ENCODE results near the gene GAPDHS.

GAPDHS gene

DNA sequence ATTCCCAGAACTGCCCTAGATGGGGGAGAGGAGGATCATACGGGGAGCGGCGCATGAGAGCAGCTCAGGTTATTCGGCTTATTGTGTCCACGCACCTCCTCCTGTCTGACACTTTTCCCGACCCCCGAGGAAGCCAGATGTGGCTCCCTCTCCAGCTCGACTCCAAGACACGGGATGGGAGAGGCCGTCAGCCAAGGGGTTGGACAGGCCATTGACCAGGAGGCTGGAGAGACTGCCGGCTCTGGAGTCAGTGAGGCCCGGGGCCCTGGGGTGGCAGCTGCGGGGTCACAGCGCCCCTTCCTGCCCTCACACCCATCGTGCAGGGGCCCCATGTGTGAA is 22.7 kb upstream of the GAPDHS start:
- no peak for DNase-seq (ENCODE audit: low read depth, low spot score)

DNA sequence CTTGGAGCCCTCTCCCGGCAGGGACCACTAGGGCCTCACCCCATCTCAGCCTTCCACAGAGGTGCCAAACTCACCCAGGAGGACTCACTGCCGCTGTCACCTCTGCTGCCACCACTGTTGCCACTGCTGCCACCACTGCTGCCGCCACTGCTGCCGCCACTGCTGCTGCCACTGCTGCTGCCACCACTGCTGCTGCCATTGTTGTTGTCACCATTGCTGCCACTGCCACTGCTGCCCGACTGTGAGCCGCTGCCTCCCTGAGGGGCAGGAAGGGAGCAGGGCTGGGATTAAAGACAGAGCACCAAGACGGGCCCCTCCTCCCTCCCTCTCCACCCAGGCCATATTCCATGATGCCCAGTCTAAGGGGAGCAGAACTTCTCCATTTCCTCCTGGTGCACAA is 21.9 kb upstream of the GAPDHS start:
- no peak for DNase-seq (ENCODE audit: low read depth, low spot score)

DNA sequence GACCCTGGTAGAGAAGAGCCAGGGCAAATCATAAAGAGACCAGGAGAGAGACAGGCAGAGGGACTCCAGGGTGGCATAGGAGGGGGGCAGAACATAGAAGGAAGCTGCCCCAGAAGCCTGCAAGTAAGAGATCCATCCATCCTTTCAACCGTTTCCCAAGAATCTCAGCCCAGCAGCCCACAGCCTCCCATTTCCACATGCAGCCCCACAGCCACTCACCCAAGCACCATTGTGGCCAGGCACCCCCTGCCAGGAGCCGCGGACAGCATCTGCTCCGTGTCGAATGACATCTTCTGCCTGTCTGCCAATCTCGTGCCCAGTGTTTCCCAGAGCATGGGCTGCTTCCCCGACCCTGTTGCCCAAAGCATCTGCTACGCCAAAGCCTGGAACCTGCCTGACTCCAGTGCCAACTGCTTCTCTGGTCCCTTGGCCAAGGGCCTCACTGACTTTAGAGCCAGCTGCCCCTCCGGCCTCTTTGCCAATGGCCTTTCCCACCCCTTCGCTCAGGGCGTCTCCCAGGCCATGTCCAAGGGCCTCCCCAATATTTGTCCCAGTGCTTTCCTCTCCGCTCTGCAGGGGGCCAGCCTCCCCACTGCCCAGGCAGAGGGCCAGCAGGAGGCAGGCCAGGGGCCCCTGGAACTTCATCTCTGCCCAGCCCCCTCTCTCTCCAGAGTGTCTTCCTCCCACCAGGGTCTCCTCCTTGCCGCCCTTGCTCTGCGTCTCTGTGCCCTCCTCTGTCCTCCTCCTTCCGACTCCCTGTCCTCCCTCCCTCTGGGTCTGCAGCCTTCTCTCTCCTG is 20.2 kb upstream of the GAPDHS start:
- DNase-seq (ENCODE audit: low read depth, low spot score), result no peak

DNA sequence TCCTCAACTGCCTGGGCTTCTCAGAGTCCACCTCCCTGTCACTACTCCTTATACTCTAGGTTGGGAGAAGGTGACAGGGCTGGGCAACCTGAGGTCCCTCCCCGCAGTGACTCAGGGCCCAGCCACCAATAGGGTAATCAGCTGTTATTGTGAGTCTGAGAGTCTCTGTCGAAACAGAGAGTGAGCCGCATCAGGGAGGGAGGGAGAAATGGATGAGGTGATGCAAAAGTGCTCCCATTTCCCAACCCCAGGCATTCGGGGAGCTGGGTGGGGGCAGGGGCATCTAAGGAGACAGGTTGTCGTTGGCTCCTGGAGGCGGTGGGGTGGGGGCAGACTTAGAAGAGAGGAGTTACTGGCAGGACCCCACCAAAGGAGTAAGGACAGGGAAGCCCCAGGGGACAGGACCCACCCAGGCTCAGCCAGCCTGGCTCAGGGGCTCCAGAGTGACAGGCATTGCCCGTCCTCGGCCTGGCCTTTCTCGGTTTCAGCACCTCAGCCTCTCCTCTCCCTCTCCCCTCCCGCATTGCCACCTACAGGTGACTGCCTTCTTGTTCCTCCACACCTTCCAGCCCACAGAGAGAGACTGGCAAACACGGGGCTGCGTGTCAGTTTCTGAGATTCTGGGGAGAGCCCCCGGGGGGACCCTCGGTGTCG is 19.5 kb upstream of the GAPDHS start, which contains the start of gene DMKN:
TSS of gene DMKN (minus strand) at position 22 of the 654 bp plus-strand sequence. CDS start 174 bp downstream, outside the sequence.
- no peak for DNase-seq (ENCODE audit: low read depth, low spot score)

DNA sequence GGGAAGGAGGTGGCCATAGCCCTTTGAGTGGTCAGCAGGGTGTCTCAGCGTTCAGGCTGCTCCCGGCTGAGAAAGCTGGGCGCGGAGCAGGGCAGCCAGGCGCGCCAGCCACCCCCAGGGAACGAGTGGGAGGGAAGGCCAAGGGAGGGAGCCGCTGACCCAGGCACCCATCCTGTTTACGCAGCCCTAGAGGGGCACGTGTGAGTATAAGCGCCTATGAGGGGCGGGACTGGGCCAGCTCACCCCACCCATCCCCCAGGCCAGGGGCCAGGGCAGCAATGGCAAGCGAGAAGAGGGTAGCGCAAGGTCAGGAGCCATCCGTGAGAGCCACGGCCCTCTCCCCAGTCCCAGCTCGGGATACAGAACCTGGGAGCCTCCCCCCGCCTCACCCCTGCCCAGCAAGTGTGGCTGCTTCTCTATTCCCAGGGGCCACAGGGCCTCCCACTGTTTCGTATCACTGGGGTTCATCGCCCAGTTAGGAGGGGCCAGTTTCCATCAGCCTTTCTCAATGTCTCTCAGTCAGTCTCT is 18.9 kb upstream of the GAPDHS start:
- DNase-seq (ENCODE audit: low read depth, low spot score), result no peak

DNA sequence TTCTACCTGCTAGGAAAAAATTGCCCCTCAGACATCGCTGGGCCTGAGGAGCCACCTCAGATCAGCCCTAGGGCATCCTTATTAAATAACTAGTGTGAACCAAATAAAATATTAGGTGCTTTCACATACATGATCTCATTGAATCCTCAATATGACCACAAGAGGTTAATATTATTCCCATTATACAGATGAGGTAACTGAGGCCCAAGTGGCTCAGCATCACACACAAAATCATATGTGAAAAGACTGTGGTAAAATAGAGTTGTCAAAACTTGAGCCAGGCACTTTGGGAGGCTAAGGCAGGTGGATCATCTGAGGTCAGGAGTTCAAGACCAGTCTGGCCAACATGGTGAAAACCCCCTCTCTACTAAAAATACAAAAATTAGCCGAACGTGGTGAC is 16.9 kb upstream of the GAPDHS start:
- no peak for DNase-seq (ENCODE audit: low read depth, low spot score)

DNA sequence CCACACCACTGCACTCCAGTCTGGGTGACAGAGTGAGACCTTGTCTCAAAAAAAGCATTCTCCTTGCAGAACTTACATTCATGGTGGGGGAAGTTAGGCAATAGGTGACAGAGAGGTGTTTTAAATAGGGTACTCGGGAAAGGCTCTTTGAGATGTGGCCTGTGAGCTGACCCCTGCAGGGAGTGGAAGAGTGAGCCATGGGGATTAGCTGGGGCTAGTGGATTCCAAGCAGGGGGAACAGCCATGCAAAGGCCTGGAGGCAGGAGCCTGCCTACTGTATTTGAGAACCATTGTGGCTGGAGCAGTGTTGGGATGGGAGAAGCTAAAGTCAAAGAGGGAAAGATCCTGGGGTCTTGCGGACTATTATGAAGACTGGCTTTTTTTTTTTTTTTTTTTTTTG is 15.9 kb upstream of the GAPDHS start:
- no peak for DNase-seq (ENCODE audit: low read depth, low spot score)

DNA sequence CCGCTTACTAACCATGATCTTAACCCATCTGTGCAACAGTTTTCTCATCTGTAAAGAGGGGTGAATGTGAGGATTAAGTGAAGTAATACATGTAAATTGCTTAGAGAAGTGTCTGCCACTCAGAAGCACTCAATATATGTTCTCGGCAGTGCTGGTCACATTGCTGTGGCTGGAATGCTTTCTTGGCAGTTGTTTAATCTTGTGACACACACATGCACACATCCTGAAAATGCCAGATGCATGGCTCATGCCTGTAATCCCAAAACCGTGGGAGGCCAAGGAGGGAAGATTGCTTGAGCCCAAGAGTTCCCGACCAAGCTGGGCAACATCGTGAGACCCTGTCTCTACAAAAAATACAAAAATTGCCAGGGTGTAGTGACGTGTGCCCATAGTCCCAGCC is 14.9 kb upstream of the GAPDHS start:
- DNase-seq (ENCODE audit: low read depth, low spot score), result no peak

DNA sequence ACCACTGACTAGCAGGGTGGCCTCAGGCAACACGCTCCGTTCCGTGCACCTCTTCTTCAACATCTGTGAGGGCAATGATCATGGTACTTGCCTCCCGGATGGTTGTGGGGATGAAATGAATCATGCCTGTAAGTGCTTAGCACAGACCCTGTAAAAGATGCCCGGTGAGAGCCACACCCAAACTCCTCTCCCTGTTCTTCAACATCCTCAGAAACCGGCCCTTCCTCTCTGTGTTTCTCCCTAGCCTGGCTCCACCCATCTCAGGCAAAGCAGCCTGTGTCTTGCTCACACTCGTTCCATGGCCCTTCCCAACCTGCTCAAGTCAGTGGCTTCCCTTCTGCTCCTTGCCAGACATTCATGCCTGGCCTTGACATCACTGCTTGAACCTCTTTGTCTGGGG is 14.0 kb upstream of the GAPDHS start:
- no peak for DNase-seq (ENCODE audit: low read depth, low spot score)

DNA sequence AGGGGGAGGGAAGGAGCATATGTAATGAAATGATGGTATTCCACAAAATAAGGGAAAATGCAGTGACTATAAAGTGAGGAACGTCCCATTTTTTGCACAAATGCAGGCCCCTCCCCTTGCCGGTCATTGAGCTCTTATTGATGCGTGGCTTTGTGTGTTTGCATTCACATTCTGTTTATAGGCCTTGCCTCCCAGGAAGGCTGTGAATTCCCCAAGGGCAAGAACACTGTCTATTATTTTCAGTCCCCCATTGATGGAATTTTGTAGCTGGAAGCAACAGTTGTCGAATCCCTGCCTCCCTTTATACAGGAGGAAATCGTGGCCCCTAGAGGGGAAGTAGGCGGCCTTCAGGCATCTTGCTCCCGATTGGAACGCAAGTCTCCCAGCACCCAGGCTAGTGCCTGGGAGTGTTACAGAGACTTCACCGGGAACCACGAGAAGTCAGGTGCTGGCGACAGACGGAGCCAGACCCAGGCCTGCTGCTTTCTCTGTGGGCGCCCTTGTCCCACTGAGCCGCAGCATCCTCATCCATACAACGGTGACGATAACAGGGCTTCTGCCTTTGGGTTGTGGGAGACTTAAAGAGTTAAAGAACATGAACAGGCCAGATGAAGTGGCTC is 12.0 kb upstream of the GAPDHS start:
- no peak for DNase-seq (ENCODE audit: low read depth, low spot score)

DNA sequence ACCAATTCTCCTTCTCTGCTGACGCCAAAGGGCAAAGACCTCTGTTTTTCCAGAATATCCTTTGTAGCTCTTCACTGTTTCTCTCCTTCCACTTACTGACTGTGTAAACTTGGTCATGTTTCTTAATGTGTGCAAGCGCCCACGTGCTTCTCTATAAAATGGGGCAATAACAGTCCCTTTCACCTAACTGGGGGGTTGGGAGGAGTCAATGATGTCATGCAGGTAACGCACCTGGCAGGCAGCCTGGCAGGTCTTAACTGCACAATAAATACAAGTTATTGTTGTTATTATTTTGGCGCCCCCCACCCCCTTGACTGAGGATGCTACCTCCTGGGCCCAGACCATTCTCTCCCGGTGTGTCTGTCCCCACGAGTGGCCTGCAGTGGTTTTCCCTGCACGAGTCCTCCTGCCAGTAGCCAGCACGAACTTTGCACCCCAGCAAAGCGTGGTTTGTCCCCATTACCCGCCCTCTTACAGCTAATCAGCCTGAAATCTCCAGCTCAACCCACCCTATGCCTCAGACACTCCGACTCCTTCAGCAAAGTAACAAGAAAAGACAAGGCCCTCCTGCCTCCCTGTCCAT is 10.4 kb upstream of the GAPDHS start:
- DNase-seq (ENCODE audit: low read depth, low spot score), result no peak

DNA sequence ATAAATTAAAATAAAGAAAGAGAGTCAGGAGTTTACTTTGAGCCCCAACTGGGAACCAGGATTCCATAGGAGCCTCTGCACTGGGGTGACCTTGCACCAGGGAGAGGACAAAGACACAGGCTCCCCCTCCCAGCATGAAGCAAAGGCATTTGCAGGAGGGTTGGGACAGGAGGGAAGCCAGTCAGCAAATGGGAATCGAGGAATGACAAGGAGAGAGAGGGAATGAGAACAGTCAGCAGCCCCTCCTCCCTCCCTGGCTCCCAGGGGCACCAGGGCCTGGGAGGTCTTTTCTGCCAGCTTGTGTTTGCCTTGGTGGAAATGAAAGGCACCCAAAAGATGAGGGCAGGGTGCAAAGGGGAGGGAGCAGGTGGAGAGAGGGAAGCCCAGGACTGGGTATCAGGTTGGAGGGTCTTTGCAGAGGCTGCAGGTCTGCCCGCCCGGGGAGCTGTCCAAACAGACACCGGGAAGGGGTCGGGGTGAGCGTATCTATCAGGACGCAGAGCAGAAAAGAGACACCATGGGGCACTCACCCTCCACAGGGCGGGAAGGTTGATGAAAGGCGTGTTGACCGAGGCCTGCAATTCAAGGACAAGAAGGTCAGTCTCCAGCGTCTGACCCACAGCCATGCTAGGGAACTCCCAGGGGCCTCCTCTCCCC is 8.9 kb upstream of the GAPDHS start:
- DNase-seq (ENCODE audit: low read depth, low spot score), result no peak

DNA sequence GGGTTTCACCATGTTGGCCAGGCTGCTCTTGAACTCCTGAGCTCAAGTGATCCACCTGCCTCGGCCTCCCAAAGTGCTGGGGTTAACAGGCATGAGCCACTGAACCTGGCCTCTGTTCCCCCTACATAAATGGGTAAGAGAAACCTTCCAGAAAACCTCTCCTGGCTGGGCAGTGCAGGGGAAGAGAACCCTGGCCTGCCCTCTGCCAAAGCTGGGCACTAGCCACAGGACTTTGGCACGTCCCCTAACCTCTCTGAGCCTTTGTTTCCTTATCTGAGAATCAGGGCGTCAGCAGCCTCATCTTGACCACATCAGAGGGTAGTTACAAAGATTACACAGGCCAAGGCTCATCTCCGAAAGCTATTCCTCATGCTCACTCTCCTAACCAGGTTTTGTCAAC is 7.4 kb upstream of the GAPDHS start:
- DNase-seq (ENCODE audit: low read depth, low spot score), result no peak

DNA sequence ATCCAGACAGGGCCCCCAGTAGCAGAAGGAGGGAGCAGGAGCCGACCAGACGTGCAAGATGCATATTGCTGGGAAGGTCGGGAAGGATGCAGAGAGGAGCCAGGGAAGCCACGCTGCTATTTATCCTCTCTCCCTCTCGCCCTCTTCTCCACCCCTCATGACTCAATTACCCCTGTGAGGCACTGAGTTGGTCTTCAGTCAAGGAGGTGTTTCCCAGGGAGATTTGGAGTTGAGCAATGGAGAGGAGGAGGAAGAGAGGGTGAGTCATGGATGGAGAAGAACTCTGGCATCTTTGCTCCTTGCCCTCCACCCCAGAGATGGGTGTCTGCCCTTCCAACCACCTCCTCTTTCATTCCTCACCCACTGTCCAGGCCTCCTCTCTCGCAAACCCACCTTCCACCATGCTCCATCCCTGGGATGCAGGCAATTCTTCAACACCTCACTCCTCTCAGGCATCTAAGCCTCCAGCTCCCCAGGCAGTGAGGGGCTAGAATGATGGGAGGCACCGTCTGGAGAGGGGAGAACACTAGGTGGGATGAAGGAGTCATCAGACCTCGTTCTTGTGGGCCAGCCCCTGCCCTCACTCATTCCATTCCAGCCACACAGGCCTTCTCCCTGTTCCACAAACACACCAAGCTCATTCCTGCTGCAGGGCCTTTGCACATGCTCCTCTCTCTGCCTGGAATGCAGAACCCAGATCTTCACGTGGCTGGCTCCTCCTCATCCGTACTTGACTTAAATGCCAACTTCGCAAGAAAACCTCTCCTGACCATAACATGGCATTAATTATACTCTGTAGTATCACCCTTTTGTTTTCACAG is 4.8 kb upstream of the GAPDHS start, which contains the start of gene SBSN:
TSS of gene SBSN (minus strand) at position 94 of the 821 bp plus-strand sequence. CDS start at position 64, 30 bp downstream.
- no peak for DNase-seq (ENCODE audit: low read depth, low spot score)

DNA sequence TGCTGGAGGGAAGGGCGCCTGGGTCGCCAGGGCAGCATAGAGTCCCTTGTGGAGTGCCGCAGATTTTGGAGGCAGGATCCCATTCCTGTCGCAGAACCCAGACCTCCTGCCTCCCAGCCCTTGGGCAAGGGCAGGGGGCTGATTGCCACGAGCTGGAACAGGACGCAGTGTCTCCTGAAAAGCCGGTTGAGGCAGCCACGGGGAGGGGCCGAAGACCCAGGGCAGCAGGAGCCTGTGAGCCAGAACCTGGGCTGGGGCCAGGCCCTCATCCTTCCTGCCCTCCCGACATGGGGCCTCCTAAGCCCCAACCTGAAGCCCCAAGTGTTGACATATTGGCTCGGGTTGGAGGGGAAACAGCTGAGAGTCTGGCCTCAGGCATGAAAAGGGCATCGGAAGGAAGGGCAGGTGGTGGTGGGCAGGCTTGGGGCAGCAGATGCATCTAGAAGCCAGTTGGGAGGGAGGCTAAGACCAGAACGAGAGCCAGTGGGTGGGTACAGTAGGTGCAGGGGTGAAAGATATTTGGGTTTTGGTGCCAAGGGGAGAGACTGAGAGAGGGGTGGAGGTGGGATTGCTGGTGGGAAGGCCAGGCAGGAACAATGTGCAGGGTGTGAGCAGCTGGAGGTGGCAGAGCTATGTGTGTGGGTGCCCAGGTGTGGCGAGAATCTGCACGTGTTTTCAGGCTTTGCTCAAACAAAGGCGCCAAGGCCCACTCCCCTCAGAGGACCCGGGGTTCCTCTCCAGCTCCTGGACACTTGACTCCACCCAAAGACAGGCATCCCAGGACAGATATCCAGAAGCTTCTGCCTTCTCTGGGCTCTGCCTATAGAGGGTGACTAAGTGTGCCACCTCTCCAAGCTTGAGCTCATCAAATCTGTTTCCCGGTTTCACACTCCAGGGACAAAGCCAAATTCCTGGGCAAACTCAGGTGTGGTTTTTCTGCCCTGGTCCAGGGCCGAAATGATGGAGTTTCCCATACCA is 3.7 kb upstream of the GAPDHS start:
- no peak for DNase-seq (ENCODE audit: low read depth, low spot score)

DNA sequence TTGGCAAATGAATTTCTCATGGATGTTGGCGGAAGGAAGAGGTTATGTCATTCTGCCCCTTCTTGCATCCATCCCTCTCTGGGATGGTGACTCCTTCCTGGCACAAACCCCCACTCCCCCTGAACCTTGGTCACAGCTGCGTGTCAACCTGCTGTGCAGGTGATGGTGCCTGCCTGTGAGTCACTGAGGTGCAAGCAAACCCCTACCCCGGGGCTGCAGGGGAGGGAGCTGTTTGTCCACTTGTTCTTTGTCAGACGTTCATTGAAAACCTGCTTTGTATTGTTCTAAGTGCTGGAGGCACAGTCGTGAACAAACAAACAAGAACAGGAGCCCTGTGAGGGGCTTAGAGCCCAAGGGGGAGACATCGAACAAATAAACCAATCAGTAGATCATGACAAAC is 2.0 kb upstream of the GAPDHS start:
- DNase-seq (ENCODE audit: low read depth, low spot score), result no peak

DNA sequence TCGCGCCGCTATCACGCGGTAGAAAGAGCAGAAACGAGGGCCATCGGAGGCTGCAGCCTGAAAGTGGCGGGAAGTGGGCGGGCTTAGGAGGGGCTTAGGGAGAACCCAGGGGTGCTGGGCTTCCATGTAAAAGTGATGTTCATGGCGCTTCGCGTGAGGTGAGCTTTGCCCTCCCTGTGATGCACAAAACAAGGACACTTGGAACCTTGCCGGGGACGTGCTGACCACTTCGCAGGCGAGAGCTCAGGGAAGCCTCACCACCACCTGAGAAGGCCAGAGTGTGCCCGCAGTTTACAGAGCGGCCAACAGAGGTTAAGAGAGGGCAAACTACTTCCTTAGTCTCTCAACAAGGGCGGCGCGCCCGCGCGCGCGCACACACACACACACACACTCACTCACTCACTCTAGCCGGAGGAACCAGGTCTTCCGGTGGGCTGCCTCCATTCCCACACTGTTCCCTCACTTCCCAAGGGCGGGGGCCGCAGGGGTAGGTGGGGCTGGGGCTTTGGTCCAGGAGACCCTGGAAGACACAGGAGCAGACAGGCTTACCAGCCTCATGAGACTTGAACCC is 651 bp downstream of the GAPDHS start:
- DNase-seq (ENCODE audit: low read depth, low spot score), result no peak

DNA sequence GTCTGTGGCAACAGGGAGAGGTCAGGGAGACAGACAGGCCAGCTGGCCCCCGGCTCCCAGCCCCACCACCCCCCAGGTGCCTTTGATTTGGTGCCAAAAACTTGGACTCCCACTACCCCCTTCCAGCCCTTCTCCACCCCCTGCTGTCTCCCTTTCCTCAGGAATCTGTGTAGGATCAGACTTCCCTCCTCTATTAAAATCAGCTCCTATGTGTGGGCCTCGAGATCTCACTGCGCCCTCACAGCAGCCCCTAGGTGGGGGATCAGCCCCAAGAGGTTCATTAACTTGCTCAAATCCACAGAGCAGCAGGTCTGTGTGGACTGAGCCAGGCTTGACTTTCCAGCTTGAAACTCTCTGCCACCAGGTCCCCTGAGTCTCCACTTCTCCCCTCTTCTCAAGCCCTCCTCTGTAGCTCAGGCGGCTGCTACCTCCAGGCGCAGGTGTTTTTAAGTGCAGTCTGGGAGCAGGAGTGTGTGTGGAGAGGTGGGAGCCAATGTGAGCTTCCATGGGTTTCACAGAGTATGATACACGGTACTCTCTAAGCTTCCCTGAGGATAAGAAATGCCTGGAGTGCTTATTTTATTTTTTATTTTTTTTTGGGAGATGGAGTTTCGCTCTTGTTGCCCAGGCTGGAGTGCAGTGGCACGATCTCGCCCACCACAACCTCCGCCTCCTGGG is 1.7 kb downstream of the GAPDHS start:
- no peak for DNase-seq (ENCODE audit: low read depth, low spot score)

DNA sequence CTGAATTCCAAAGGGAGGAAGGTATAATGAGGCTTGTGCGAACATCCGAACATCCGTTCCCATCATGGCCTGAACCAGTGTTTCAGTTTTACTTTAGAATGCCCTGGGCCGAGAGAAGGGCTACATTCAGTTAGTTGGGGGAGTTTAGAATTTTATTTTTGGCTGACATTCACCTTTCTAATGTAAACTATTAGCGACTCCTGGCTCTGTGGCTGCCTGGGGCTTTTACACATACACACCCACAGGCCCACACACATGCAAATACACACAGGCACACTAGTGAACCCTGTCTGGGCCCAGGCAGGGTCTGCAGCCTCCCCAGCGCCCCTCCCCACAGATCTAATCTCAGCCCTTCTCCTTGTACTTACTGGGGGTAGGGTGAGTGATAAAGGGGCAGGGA is 6.1 kb downstream of the GAPDHS start:
- no peak for DNase-seq (ENCODE audit: low read depth, low spot score)

Data from iPS DF 19.7 (cell line).